Measurements from ENCODE around the gene GRIFIN. TPM values are rescaled to one million over a fixed set of nuclear protein-coding genes. Genes with fewer than 3 reads are reported as not detected.

GRIFIN gene
- total RNA-seq, 1 donor from 2014 or later = not detected

- ATAC-seq (peak; percentile 37), DNase-seq (peak; percentile 65)
- intact Hi-C loops (cut with DNase I) = no loop called here
- Histone ChIP-seq H3K36me3 (no peaks in the 10 kb centered on the region), H3K4me1 (peaks cover 20% of the 10 kb centered on the region), H3K4me3 (peak overlapping the region; percentile 33), H3K9me3 (no peaks in the 10 kb centered on the region), H3K27ac (no peak overlapping the region), H3K27me3 (no peaks in the 10 kb centered on the region)
- TF ChIP-seq CTCF (IDR thresholded peaks at IDR 0.05) = no peak
These were observed 24.1 kb downstream of the GRIFIN start for GRCh38 chr7:2452074-2452507.

DNA sequence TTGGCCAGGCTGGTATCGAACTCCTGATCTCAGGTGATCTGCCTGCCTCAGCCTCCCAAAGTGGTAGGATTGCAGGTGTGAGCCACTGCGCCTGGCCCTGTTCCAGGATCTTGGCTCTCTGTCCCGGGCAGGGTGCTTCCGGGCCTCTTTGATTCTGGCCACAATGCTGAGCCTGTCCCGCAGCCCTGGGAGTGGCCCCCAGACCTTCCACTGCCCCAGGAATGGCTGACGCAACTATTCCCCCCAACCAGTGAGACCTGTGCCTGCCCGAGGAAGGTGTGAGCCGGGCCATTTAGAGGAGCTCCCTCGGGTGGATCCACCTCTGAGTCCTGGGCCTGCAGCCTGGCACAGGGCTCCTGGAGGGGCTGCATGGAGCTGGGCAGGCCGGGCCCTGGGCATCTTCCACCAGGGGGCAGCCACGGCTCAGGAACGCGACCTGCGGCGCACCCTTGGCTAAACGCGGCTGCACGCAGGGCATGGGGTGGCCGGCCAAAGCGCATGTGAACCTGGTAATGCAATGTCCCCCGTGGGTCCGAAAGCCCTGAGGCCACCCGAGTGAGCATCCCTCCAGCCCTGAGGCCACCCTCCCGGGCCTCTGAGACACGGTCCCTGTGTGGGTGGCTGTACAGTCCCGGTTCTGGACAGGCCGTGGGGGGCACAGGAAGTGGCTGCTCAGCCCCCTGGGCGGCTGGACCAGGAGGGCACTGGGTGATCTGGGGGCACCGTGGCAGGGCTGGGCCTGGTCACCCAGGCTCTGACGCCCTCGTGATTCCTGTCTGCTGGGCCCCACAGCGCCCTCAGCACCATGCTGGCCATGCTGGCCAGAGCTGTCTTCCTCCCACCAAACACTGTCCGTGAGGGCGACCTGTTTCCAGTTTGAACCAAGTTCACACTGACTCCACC is 24.8 kb downstream of the GRIFIN start:
- no peaks in the 10 kb centered on the region for H3K36me3 ChIP-seq
- peaks cover 20% of the 10 kb centered on the region for H3K4me1 ChIP-seq
- TF ChIP-seq CTCF (IDR thresholded peaks at IDR 0.05) = peak; percentile 86
- peak overlapping the region; percentile 33 for H3K4me3 ChIP-seq
- no peaks in the 10 kb centered on the region for H3K9me3 ChIP-seq
- no peaks in the 10 kb centered on the region for H3K27me3 ChIP-seq
- ATAC-seq (peak; percentile 98), DNase-seq (peak; percentile 93)
- no peak overlapping the region for H3K27ac ChIP-seq
- intact Hi-C loops (cut with DNase I) = no loop called here

GRCh38 chr7:2450198-2451107 is 25.7 kb downstream of the GRIFIN start:
- Histone ChIP-seq H3K36me3 (no peaks in the 10 kb centered on the region), H3K27ac (no peak overlapping the region), H3K4me1 (peaks cover 20% of the 10 kb centered on the region), H3K27me3 (no peaks in the 10 kb centered on the region), H3K4me3 (no peak overlapping the region), H3K9me3 (no peaks in the 10 kb centered on the region)
- intact Hi-C loops (cut with DNase I) = no loop called here
- no peak for TF ChIP-seq CTCF (IDR thresholded peaks at IDR 0.05)
- ATAC-seq = no peak
- no peak for DNase-seq

GRCh38 chr7:2446676-2447075 is 29.5 kb downstream of the GRIFIN start:
- no peaks in the 10 kb centered on the region for H3K9me3 ChIP-seq
- DNase-seq = no peak
- intact Hi-C loops (cut with DNase I) = no loop called here
- no peak overlapping the region for H3K4me3 ChIP-seq
- no peaks in the 10 kb centered on the region for H3K27me3 ChIP-seq
- no peaks in the 10 kb centered on the region for H3K36me3 ChIP-seq
- no peak for TF ChIP-seq CTCF (IDR thresholded peaks at IDR 0.05)
- no peak for ATAC-seq
- peaks cover 18% of the 10 kb centered on the region for H3K4me1 ChIP-seq
- H3K27ac ChIP-seq = no peak overlapping the region

DNA sequence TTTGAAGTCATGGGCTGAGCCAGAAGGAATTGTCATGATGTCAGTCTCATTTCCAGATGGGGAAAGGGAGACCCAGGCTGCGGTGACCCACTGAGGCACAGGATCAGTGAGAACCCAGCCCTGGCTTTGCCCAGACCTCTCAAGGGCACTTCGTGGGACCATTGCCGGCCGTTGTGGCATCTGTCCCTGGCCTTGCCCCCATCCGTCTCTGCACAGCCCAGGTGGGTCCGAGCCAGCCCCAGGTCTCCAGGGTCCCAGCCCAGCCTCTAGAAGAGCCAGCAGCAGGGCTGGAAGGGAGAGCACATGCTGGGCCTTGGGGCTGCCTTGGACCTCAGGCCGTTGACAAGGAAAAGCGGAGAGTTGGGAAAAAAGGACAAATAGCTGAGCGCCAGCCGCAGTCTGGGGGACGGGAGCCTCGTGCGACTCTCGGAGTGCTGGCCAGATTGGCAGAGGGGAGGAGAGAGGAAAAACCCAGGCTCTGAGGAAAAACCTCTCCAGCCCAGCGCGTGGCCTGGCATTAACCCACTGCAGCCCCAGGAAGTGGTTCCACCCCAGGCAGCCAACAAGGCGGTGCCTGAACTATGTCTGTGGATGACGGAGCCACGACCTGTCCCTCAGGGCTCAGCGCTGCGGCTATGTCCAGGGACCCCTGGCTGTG is 30.2 kb downstream of the GRIFIN start:
- no peak for DNase-seq

More for the DNA sequence above, 30.2 kb downstream of the GRIFIN start:
- no peak overlapping the region for H3K27ac ChIP-seq
- no peaks in the 10 kb centered on the region for H3K27me3 ChIP-seq
- H3K9me3 ChIP-seq = no peaks in the 10 kb centered on the region
- ATAC-seq = no peak
- TF ChIP-seq CTCF (IDR thresholded peaks at IDR 0.05) = no peak
- intact Hi-C loops (cut with DNase I) = no loop called here
- H3K4me1 ChIP-seq = peaks cover 15% of the 10 kb centered on the region
- no peak overlapping the region for H3K4me3 ChIP-seq
- no peaks in the 10 kb centered on the region for H3K36me3 ChIP-seq
